Stimulated activated CD4-positive, alpha-beta T cell treated with anti-CD3 and anti-CD28 coated beads, Interleukin-4, amount 100 ng/mL, for 1 hour (primary cell): ENCODE data around the gene ITFG2.
"Not testable (repeated sequence)": the region's sequence is repeated elsewhere in the genome, so short reads cannot be mapped to it uniquely, and the experiment has no call there.

ENCODE experiments used
- DNase-seq: peaks from one replicate; pipeline ENCODE4 v3.0.0-alpha.2; 2020

Gene ITFG2

DNA sequence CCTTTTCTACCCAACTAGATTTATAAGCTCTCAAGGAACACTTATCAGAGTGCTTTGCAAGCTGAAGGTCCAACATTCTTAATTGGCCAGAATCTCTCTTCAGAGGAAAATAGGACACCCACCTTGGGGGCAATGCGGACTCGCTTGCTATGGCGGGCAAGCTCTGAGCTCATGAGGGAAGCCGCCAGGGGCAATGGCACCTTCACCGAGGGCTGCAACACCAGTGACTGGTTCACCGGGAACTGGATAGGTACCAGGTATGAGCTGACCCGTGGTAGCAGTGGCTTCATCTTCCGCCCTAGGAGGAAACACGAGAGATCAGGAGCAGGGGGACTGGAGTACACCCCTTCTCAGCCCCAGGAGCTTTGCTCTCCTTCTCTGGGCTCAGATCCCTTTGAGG, 51.7 kb downstream of the ITFG2 start:
- DNase-seq, result no peak

DNA sequence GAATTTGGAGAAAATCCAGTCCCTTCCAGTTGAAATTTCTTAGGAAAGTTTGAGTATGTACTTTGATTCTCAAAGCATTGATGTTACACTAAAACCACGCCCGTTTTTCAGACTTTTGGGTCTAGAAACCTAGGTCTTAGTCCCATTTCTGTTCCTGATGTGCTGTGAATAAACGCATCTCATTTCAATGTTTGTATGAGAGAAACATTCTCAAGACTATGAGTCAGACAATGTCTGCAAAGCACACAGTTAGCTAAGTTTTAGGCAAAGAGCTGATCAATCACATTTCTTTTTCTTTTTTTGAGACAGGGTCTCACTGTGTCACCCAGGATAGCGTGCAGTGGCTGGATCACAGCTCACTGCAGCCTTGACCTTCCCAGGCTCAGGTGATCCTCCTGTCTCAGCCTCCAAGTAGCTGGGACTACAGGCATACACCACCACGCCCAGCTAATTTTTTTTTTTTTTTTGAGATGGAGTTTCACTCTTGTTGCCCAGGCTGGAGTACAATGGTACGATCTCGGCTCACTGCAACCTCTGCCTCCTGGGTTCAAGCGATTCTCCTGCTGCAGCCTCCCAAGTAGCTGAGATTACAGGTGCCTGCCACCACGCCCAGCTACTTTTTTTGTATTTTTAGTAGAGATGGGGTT, 56.6 kb downstream of the ITFG2 start:
- not testable (repeated sequence) for DNase-seq
